IPS-NIHi11 (cell line): Measurements from ENCODE around the gene PCDH18.
"Not testable (repeated sequence)": the region's sequence is repeated elsewhere in the genome, so short reads cannot be mapped to it uniquely, and the experiment has no call there.

Experiments
- DNase-seq: peaks from one replicate; pipeline ENCODE4 v3.0.0; 2012; ENCODE audit warnings: mixed read lengths, low spot score

PCDH18 gene

GRCh38 chr4:137531986-137532868 is at the start of gene PCDH18:
Gene PCDH18 (minus strand): TSS chr4:137532494. CDS start chr4:137532088, 406 bp downstream.
- DNase-seq = peak; percentile 83

- DNase-seq = no peak
Observed at GRCh38 chr4:137576446-137576845, 44.2 kb upstream of the PCDH18 start.

GRCh38 chr4:137572647-137573046 is 40.4 kb upstream of the PCDH18 start:
- DNase-seq = no peak

GRCh38 chr4:137572163-137572562 is 39.9 kb upstream of the PCDH18 start:
- DNase-seq = no peak

GRCh38 chr4:137559801-137560200 is 27.5 kb upstream of the PCDH18 start:
- DNase-seq = no peak

GRCh38 chr4:137558951-137559350 is 26.7 kb upstream of the PCDH18 start:
- DNase-seq = no peak

GRCh38 chr4:137545461-137545861 is 13.2 kb upstream of the PCDH18 start:
- DNase-seq = peak; percentile 16

- no peak for DNase-seq
Observed at GRCh38 chr4:137543648-137544047, 11.4 kb upstream of the PCDH18 start.

- DNase-seq = peak; percentile 60
Observed at GRCh38 chr4:137543198-137543597, 10.9 kb upstream of the PCDH18 start.

- no peak for DNase-seq
Observed at GRCh38 chr4:137541876-137542646, 9.8 kb upstream of the PCDH18 start.

- DNase-seq = no peak
Observed at GRCh38 chr4:137541181-137541580, 8.9 kb upstream of the PCDH18 start.

GRCh38 chr4:137540356-137540755 is 8.1 kb upstream of the PCDH18 start:
- DNase-seq = no peak

GRCh38 chr4:137538526-137538925 is 6.2 kb upstream of the PCDH18 start:
- DNase-seq = no peak

- not testable (repeated sequence) for DNase-seq
Observed at GRCh38 chr4:137537807-137538206, 5.5 kb upstream of the PCDH18 start.

- DNase-seq = peak; percentile 14
Observed at GRCh38 chr4:137536789-137537561, 4.7 kb upstream of the PCDH18 start.

- no peak for DNase-seq
Observed at GRCh38 chr4:137535718-137536117, 3.4 kb upstream of the PCDH18 start.

GRCh38 chr4:137534516-137534915 is 2.2 kb upstream of the PCDH18 start:
- no peak for DNase-seq

- no peak for DNase-seq
Observed at GRCh38 chr4:137533855-137534254, 1.6 kb upstream of the PCDH18 start.

GRCh38 chr4:137532869-137533236 is 559 bp upstream of the PCDH18 start:
- DNase-seq = no peak

GRCh38 chr4:137531168-137531985 is 917 bp downstream of the PCDH18 start:
- DNase-seq = no peak

- no peak for DNase-seq
Observed at GRCh38 chr4:137530176-137530575, 2.1 kb downstream of the PCDH18 start.
